ENCODE data around the gene RAD17.

GRCh38 chr5:69335341-69335935 lies 34.2 kb upstream of the RAD17 start:
- TF ChIP-seq, protein P1, sequence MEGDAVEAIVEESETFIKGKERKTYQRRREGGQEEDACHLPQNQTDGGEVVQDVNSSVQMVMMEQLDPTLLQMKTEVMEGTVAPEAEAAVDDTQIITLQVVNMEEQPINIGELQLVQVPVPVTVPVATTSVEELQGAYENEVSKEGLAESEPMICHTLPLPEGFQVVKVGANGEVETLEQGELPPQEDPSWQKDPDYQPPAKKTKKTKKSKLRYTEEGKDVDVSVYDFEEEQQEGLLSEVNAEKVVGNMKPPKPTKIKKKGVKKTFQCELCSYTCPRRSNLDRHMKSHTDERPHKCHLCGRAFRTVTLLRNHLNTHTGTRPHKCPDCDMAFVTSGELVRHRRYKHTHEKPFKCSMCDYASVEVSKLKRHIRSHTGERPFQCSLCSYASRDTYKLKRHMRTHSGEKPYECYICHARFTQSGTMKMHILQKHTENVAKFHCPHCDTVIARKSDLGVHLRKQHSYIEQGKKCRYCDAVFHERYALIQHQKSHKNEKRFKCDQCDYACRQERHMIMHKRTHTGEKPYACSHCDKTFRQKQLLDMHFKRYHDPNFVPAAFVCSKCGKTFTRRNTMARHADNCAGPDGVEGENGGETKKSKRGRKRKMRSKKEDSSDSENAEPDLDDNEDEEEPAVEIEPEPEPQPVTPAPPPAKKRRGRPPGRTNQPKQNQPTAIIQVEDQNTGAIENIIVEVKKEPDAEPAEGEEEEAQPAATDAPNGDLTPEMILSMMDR (IDR thresholded peaks at IDR 0.05) = no peak
- no peak for TF ChIP-seq ZFX (IDR thresholded peaks at IDR 0.05; ENCODE audit: borderline replicate concordance)

Measured in 22Rv1 (cell line).